CD14-positive monocyte (primary cell): Measurements from ENCODE around the gene TRIM31. TPM values are rescaled to one million over a fixed set of nuclear protein-coding genes. Genes with fewer than 3 reads are reported as not detected.

ENCODE experiments used
- DNase-seq, 3 donors: peaks; one replicate each; pipeline ENCODE4 v3.0.0-alpha.2; 2011 to 2022
- H2AFZ ChIP-seq: 2 replicates; pipeline ENCODE4 v1.6.0; 2012; ENCODE audit warnings: mild to moderate bottlenecking, low read depth, low read length, inconsistent platforms; ENCODE audit not compliant: insufficient read depth, poor library complexity, severe bottlenecking
- H3K27ac ChIP-seq, 2 donors: 1 replicate in 1 of 2; 2 replicates in 1 of 2; pipeline ENCODE4 v1.5.1; 2012 to 2013; ENCODE audit warnings: low read length in 2 of 2, control low read depth in 1 of 2, inconsistent platforms in 1 of 2, low read depth in 1 of 2, mild to moderate bottlenecking in 1 of 2
- H3K27me3 ChIP-seq, 2 donors: one replicate each; pipeline versions ENCODE4 v1.6.0 to v1.6.1; 2011 to 2013; ENCODE audit warnings: low read length in 2 of 2; ENCODE audit not compliant: control insufficient read depth in 2 of 2, insufficient read depth in 2 of 2
- H3K36me3 ChIP-seq, 2 donors: replicated peaks in 1 of 2; 1 replicate in 1 of 2; 2 replicates in 1 of 2; pipeline versions ENCODE4 v1.5.1 to v1.6.1; 2012 to 2013; ENCODE audit warnings: low read length in 2 of 2, control low read depth in 1 of 2, inconsistent platforms in 1 of 2, mild to moderate bottlenecking in 1 of 2; ENCODE audit not compliant: insufficient read depth in 2 of 2, control insufficient read depth in 1 of 2
- H3K4me1 ChIP-seq, 2 donors: 1 replicate in 1 of 2; 2 replicates in 1 of 2; pipeline versions ENCODE4 v1.5.1 to v1.6.1; 2012 to 2013; ENCODE audit warnings: low read length in 2 of 2, control low read depth in 1 of 2, inconsistent platforms in 1 of 2, mild to moderate bottlenecking in 1 of 2, moderate library complexity in 1 of 2; ENCODE audit not compliant: insufficient read depth in 2 of 2, control insufficient read depth in 1 of 2
- H3K4me2 ChIP-seq: replicated peaks from 2 replicates; pipeline ENCODE3; 2012; ENCODE audit warnings: low read length, moderate library complexity, mild to moderate bottlenecking; ENCODE audit not compliant: poor library complexity, severe bottlenecking; ENCODE audit errors: extremely low read depth
- H3K4me3 ChIP-seq, 3 experiments: fragments of 200-600 bp in 1 of 3; sonication (generic) in 1 of 3; replicated peaks in 1 of 3; 1 replicate in 2 of 3; 2 replicates in 1 of 3; pipeline ENCODE4 v1.5.1; 2011 to 2013; ENCODE audit warnings: low read length in 3 of 3, mild to moderate bottlenecking in 3 of 3, control low read depth in 2 of 3, low read depth in 2 of 3, inconsistent platforms in 1 of 3, moderate library complexity in 1 of 3
- H3K79me2 ChIP-seq: 2 replicates; pipeline ENCODE4 v1.6.0; 2012; ENCODE audit warnings: mild to moderate bottlenecking, control low read depth, inconsistent platforms, low read length, moderate library complexity; ENCODE audit not compliant: insufficient read depth
- H3K9ac ChIP-seq: 2 replicates; pipeline ENCODE4 v1.6.0; 2017; ENCODE audit warnings: low read length, mild to moderate bottlenecking; ENCODE audit not compliant: insufficient read depth, poor library complexity, severe bottlenecking
- H3K9me3 ChIP-seq, 2 donors: replicated peaks in 1 of 2; 1 replicate in 1 of 2; 2 replicates in 1 of 2; pipeline versions ENCODE4 v1.5.1 to v1.6.1; 2012 to 2013; ENCODE audit warnings: low read length in 2 of 2, control low read depth in 1 of 2; ENCODE audit not compliant: control insufficient read depth in 1 of 2, insufficient read depth in 1 of 2
- H4K20me1 ChIP-seq: 2 replicates; pipeline ENCODE4 v1.6.0; 2012; ENCODE audit warnings: mild to moderate bottlenecking, low read length, control low read depth, moderate library complexity; ENCODE audit not compliant: insufficient read depth
- H3K27ac Mint-ChIP-seq, 7 donors: one replicate each; pipeline ENCODE4 v1.8.0; 2020; ENCODE audit warnings: mild to moderate bottlenecking in 7 of 7, mixed read lengths in 7 of 7, moderate library complexity in 6 of 7, inconsistent platforms in 2 of 7
- H3K27me3 Mint-ChIP-seq, 3 donors: one replicate each; pipeline ENCODE4 v1.8.0; 2021 to 2022; ENCODE audit warnings: low read depth in 3 of 3, mild to moderate bottlenecking in 3 of 3, mixed read lengths in 3 of 3, moderate library complexity in 3 of 3, inconsistent platforms in 1 of 3
- H3K36me3 Mint-ChIP-seq, 2 donors: one replicate each; pipeline ENCODE4 v1.8.0; 2020; ENCODE audit warnings: mixed read lengths in 2 of 2, inconsistent platforms in 1 of 2, mild to moderate bottlenecking in 1 of 2
- H3K4me1 Mint-ChIP-seq: one replicate; pipeline ENCODE4 v1.8.0; 2020; ENCODE audit warnings: mild to moderate bottlenecking, mixed read lengths
- H3K4me3 Mint-ChIP-seq, 2 donors: one replicate each; pipeline ENCODE4 v1.8.0; 2020; ENCODE audit warnings: mild to moderate bottlenecking in 2 of 2, mixed read lengths in 2 of 2, moderate library complexity in 1 of 2
- H3K9me3 Mint-ChIP-seq, 7 donors: one replicate each; pipeline ENCODE4 v1.8.0; 2020 to 2022; ENCODE audit warnings: mixed read lengths in 7 of 7, mild to moderate bottlenecking in 6 of 7, moderate library complexity in 6 of 7, inconsistent platforms in 2 of 7
- WGBS: methylation state at CpG from one replicate; pipeline ENCODE4 v1.1.5; 2013; ENCODE audit warnings: missing lambda C conversion rate; ENCODE audit not compliant: insufficient coverage; 5-methylcytosine and 5-hydroxymethylcytosine counted together
- intact Hi-C, 2 donors: fragments of 100-400 bp; cut with micrococcal nuclease; formaldehyde crosslinking; loops; one replicate each; pipeline versions ENCODE4 v1.15.0 to v1.15.1; 2023
- polyA plus RNA-seq, 3 donors: library from polyadenylated mRNA; depleted of rRNA in 1 of 3; unstranded in 2 of 3; stranded (reverse) in 1 of 3; fragments of 300-500 nt in 2 of 3; fragments of >200 nt in 1 of 3; fragmentation: Illumina TruSeq in 2 of 3; gene quantifications; 1 replicate in 2 of 3; 2 replicates in 1 of 3; pipeline ENCODE4 v1.2.3, GENCODE V29; 2012 to 2021
- TF ChIP-seq, protein P1 (sequence below): fragments of 200-600 bp; IDR thresholded peaks from one replicate; pipeline ENCODE4 v1.8.0; 2022; ENCODE audit warnings: antibody characterized with exemption, mild to moderate bottlenecking

TRIM31 gene
- polyA plus RNA-seq, 3 donors, result not detected

DNA sequence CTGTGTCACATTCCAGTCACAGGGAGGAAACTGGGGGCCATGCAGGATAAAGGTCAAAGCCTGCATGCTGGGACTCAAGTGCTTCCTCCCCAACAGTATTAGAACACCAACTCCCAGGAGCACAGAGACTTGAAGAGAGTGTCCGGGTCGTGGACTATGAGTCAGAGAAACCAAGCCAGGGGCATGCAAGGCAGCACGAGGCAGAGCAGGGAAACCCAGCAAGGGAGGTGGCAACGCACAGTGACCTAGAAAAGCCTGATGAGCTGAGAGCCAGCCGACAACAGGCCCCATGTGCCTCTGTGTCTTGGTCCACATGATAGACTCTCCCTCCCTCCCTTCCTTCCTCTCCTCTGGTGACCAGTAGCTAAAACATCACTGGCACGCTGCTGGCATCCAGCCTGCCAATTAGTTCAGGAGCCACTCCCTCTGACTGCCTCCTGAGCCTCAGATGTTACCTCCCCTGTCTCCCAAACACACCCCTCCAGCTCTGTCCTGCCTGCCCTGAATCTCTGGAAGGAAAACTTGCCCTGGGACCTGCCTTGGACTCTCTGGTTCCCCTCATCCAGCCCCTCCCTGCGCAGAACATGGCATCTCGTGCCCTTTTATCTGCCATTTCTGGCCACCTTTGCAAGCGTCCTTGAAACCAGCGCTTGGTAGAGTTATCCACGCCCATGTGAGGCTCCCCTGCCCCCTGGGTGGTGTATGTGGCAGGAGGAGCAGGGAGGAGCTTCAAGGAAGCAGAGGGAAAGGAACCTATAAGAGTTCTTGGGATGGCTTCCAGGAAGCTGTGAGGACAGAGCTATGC is 21.1 kb downstream of the TRIM31 start:
- H3K27me3 ChIP-seq, result peaks cover 24 to 62% of the 10 kb centered on the region in 2 donors
- TF ChIP-seq, protein P1, sequence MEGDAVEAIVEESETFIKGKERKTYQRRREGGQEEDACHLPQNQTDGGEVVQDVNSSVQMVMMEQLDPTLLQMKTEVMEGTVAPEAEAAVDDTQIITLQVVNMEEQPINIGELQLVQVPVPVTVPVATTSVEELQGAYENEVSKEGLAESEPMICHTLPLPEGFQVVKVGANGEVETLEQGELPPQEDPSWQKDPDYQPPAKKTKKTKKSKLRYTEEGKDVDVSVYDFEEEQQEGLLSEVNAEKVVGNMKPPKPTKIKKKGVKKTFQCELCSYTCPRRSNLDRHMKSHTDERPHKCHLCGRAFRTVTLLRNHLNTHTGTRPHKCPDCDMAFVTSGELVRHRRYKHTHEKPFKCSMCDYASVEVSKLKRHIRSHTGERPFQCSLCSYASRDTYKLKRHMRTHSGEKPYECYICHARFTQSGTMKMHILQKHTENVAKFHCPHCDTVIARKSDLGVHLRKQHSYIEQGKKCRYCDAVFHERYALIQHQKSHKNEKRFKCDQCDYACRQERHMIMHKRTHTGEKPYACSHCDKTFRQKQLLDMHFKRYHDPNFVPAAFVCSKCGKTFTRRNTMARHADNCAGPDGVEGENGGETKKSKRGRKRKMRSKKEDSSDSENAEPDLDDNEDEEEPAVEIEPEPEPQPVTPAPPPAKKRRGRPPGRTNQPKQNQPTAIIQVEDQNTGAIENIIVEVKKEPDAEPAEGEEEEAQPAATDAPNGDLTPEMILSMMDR, result no peak
- no peak overlapping the region for H3K4me3 ChIP-seq
- no peaks in the 10 kb centered on the region for H3K9me3 ChIP-seq
- Mint-ChIP-seq H3K27ac (peak overlapping the region in 1 of 7 donors; percentile 8), H3K27me3 (peaks cover 47 to 72% (median 49%) of the 10 kb centered on the region in 3 donors), H3K4me3 (peak overlapping the region in 1 of 2 donors; percentile 61), H3K9me3 (peaks cover 0 to 2% (median 0%) of the 10 kb centered on the region in 7 donors), H3K36me3 (no peaks in the 10 kb centered on the region), H3K4me1 (no peaks in the 10 kb centered on the region)
- no peaks in the 10 kb centered on the region for H3K4me1 ChIP-seq
- H4K20me1 ChIP-seq, result no peaks in the 10 kb centered on the region
- no peak for DNase-seq
- H3K4me2 ChIP-seq, result no peak overlapping the region
- intact Hi-C loops, result no loop called here
- no peak overlapping the region for H2AFZ ChIP-seq
- H3K27ac ChIP-seq, result no peak overlapping the region
- H3K36me3 ChIP-seq, result no peaks in the 10 kb centered on the region
- WGBS, result 76% methylated on average over 9 of the region's 11 CpGs
- no peaks in the 10 kb centered on the region for H3K79me2 ChIP-seq
- H3K9ac ChIP-seq, result no peak overlapping the region

DNA sequence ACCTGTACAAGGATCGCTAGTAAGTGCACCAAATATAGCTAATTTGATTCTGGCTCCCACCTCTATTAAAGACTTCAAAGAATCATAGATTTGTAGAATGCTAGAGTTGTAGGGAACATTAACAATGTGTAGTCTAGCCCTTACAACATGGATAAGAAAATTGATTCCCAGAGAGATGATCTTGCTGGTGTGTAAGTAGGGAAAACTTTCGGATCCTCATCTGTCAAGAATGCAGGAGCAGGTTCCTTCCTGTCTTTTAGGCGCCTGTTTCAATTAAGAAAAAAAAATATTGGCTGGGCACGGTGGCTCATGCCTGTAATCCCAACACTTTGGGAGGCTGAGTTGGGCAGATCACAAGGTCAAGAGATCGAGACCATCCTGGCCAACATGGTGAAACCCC is 25.0 kb downstream of the TRIM31 start:
- Histone ChIP-seq H3K4me3 (no peak overlapping the region), H2AFZ (no peak overlapping the region), H4K20me1 (no peaks in the 10 kb centered on the region), H3K79me2 (no peaks in the 10 kb centered on the region), H3K27me3 (peaks cover 18 to 41% of the 10 kb centered on the region in 2 donors), H3K4me2 (no peak overlapping the region), H3K9ac (no peak overlapping the region), H3K9me3 (no peaks in the 10 kb centered on the region), H3K36me3 (no peaks in the 10 kb centered on the region), H3K27ac (no peak overlapping the region), H3K4me1 (no peaks in the 10 kb centered on the region)
- H3K4me1 Mint-ChIP-seq, result no peaks in the 10 kb centered on the region
- H3K4me3 Mint-ChIP-seq, result no peak overlapping the region
- peaks cover 28 to 48% (median 34%) of the 10 kb centered on the region in 3 donors for H3K27me3 Mint-ChIP-seq
- 70% methylated on average over 2 of the region's 5 CpGs for WGBS
- H3K27ac Mint-ChIP-seq, result no peak overlapping the region
- no peak for DNase-seq
- no peaks in the 10 kb centered on the region for H3K36me3 Mint-ChIP-seq
- TF ChIP-seq, protein P1, result no peak
- peaks cover 0 to 8% (median 5%) of the 10 kb centered on the region in 7 donors for H3K9me3 Mint-ChIP-seq
- intact Hi-C loops, result no loop called here
